Measurements from ENCODE around the gene STRIT1.

- TF ChIP-seq CTCF (conservative IDR thresholded peaks at IDR 0.05; ENCODE audit: low read depth, low read length) (no peak), EZH2 (IDR thresholded peaks at IDR 0.05; ENCODE audit: borderline replicate concordance, low read depth, low read length, poor library complexity, severe bottlenecking) (no peak)
These were observed 39.0 kb downstream of the STRIT1 start for GRCh38 chr3:155254445-155254844.
